Dedifferentiated amniotic fluid mesenchymal stem cell (primary cell): ENCODE measurements around the gene TEDC2.

Experiments
- DNase-seq: peaks from one replicate; pipeline ENCODE4 v3.0.0-alpha.2; 2016; ENCODE audit errors: extremely low spot score

Gene TEDC2

GRCh38 chr16:2465653-2466415, 5.9 kb downstream of the TEDC2 start:
- DNase-seq = no peak

DNA sequence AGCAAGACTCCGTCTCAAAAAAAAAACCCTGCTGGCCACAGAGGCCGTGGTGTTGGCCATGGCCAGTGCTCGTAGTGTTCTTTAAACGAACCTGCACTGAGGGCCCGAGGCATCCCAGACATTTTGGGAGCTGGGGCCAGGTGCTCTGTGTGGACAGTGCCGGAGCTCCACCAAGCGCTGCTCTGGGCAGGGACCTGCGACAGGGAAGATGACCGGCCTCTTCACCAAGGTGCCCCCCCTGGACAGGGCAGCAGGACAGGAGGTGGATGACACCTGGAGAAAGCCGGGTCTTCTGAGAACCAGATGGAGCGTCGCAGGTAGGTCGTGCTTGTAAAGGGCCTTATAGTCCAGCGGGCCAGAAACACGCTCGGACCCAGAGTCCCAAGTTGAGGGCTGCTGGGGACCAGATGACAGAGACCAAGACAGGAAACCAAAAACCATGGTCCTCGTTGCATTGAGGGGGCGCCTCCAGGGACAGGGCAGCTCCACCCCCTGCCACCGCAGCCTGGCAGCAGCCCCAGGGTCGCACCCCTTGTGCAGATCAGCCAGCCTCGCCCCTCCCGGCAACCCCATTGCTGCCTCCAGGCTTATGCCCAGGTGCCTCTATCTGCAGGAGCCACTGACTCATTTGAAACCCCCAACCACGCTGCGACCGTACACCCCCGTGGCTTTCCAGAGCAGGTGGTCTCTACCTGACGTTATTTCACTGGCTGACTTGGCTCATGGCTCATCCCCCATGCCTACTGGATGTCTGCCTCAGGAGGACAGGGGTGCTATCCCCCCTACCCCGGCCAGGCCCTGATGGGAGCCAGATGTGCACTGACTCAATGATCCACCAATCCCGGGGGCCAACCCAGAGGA, 7.0 kb downstream of the TEDC2 start:
- no peak for DNase-seq

DNA sequence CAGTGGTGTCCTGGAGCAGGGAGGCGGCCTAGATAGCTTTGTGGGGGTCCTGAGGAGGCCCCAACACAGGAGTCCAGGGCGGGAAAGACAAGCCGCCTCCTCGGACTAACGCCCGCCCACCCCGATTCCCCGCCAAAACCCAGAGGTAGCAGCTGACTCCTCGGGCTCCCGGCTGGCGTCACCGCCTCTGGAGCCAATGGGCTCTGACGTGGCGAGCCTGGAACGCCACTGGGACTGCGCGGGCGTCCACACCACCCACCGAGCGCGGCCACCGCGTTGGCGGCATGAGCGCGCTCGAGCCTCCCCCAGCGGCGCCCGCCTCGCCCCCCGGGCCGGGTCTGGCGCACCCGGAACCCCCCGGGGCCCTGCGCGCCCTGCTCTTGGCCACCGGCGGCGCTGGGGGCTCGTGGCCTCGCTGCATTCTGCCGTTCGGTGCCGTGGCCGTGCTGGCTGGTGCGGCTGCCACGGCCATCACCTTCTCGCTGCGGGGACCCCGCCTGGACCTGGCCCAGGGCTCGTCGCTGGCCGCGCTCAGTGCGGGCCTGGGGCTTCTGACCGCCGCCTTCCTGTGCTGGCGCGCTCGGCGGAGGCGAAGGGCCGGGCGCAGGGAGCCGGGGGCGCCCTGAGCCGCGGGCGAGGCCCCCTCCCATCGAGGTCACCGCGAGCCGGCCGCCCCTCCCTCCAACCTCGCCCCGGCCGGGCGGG, 7.8 kb downstream of the TEDC2 start:
- DNase-seq = peak; percentile 34

- DNase-seq = no peak
Measured at GRCh38 chr16:2468233-2468724, 8.4 kb downstream of the TEDC2 start.

- DNase-seq = no peak
Measured at GRCh38 chr16:2468725-2469398, 9.0 kb downstream of the TEDC2 start.

GRCh38 chr16:2469399-2470233, 9.7 kb downstream of the TEDC2 start:
- DNase-seq = no peak

GRCh38 chr16:2470234-2470601, 10.3 kb downstream of the TEDC2 start:
- no peak for DNase-seq

DNA sequence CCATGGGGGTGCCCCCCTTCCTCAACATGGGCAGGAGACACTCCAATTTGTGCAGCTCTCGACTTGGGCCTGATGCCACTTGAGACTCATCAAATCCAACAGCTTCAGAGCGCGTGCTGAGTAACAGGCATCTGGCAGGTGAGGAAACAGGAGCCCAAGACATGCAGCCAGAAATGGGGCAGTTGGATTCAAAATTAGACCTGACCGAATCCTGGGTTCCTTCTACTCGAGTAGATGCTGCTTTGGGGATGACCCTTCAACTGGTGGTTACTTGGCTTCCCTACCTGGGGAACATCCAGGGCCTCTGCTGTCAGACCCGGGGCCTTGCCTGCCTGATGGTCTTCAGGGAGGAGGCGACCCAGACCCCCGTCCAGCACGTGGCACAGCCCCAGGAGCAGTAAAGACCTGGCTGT, 10.7 kb downstream of the TEDC2 start:
- no peak for DNase-seq

DNA sequence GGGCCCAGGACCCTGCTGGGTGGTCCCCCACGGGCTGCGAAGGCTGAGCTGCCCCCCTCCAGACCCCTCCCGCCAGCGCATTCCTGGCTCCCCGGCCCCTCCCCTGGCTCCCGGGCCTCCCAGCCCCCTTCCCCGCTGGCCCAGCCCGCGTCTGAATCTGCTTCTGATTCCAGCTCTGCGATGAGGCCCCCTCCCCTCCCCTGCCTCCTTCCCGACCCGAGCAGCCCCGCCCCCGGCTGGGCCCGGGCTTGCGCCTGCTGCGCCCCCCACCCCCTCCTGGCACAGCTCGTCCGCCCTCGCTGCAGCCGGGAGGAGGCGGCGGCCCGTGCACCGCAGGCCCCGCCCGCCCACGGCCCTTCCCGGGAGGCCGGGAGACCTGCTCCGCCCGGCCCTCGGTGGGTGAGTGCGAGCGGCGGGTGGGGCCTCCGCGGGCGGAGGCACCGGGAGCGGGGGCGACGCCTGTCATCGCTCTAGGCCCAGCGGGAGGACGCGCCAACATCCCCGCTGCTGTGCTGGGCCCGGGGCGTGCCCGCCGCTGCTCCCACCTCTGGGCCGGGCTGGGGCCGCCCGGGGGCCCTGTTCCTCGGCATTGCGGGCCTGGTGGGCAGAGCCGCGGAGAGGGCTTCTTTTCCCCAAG, 11.2 kb downstream of the TEDC2 start, which contains the start of gene NTN3:
Gene NTN3, plus strand, starts transcription at position 282 of the 637 bp plus-strand sequence. CDS start 405 bp downstream, outside the sequence.
- no peak for DNase-seq

GRCh38 chr16:2471653-2472487, 12.0 kb downstream of the TEDC2 start:
- DNase-seq = no peak

DNA sequence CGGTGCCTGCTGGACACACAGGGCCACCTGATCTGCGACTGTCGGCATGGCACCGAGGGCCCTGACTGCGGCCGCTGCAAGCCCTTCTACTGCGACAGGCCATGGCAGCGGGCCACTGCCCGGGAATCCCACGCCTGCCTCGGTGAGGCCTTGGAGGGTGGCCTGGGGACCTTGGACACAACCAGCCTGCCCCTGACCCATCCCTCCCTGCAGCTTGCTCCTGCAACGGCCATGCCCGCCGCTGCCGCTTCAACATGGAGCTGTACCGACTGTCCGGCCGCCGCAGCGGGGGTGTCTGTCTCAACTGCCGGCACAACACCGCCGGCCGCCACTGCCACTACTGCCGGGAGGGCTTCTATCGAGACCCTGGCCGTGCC, 12.6 kb downstream of the TEDC2 start:
- no peak for DNase-seq

- no peak for DNase-seq
Measured at GRCh38 chr16:2472885-2473445, 13.1 kb downstream of the TEDC2 start.

- no peak for DNase-seq
Measured at GRCh38 chr16:2473446-2473926, 13.6 kb downstream of the TEDC2 start.

DNA sequence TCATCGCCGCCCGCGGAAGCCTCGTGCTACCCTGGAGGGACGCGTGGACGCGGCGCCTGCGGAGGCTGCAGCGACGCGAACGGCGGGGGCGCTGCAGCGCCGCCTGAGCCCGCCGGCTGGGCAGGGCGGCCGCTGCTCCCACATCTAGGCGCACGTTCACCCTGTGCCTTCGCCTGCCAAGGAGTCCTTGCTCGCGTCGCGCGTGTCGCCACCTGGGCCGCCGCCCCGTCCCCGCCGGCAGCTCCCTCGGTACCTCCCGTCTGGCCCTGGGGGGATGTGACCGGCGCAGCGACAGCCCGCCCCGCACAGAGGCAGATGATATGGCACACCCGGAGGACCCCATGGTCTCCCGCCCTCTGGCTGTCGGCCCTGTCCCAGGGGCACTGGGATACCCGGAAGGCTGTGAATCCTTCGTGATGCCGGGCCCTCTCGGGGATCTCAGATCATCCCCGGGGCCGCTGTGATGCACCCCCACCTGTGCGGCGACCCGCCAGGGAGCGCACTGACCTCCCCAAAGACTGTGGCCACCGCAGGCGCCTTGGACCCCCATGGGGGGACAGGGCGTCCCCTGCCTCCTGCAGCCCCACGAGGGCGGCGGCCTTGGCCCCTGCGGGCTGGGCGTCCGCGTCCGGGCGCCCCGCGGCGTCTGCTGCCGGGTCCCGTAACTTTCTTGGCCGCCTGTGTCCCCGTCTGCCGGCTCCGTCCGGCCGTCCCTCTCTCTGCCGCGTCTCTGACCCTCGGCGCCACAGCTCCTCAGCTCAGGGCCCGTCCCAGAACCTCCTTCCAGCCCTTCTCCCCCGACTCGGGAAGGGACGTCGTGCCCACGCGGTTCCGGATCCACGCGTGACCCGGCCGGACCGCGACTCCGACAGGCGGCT, 14.3 kb downstream of the TEDC2 start:
- DNase-seq = no peak

GRCh38 chr16:2474877-2475412, 15.0 kb downstream of the TEDC2 start, which contains the start of gene TBC1D24:
TBC1D24 (plus strand) TSS chr16:2475127; CDS start chr16:2496149, 21,022 bp downstream.
- peak; percentile 75 for DNase-seq

DNA sequence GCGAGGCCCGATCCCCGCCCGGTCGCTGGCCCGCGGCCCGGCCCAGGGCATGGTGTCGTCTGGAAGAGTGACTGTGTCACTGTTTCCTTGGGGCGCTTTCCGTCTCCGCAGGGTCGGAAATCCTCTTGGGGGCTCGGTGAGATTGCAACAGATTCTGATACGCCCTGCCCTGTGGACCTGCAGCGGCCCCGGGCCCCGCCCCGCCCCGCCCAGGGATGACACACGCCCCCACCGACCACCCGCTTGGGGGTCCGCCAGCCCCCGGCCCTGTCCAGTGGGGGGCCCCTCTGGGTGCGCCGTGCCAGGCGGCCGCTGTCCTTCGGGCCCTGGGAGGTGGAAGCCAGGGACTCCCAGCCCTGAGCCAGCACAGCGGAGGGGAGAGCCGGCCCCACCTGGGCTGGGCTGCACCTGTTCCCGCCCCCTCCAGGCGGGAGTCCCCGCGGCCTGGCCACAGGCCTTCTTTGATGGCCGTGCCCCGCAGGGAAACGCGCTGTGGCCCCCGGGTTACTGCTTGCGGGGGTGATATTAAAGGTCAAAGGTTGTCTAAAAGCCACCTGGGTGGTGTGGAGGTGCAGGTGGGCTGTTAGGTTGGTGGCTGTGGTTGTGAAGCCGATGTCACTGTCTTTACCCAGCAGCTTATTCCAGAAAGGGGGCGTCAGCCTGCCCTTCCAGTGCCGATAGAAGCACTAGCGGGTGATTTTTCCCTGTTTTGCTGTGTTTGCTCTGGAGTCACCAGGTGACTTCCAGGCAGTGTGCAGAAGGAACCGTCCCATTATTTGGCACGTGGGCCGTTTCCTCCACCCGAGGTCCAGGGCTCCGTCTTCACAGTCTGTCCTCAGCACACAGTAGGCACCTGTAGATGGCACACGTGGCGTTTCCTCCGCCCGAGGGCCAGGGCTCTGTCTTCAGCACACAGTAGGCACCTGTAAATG, 15.8 kb downstream of the TEDC2 start:
- no peak for DNase-seq
